ENCODE data around the gene GPATCH4. TPM values are rescaled to one million over a fixed set of nuclear protein-coding genes. Genes with fewer than 3 reads are reported as not detected.
A peak's percentile ranks its signal among the peaks of the same experiment; 100 is the strongest.

The GPATCH4 gene
- total RNA-seq, 1 donor from 2014 or later = 26.2 TPM

DNA sequence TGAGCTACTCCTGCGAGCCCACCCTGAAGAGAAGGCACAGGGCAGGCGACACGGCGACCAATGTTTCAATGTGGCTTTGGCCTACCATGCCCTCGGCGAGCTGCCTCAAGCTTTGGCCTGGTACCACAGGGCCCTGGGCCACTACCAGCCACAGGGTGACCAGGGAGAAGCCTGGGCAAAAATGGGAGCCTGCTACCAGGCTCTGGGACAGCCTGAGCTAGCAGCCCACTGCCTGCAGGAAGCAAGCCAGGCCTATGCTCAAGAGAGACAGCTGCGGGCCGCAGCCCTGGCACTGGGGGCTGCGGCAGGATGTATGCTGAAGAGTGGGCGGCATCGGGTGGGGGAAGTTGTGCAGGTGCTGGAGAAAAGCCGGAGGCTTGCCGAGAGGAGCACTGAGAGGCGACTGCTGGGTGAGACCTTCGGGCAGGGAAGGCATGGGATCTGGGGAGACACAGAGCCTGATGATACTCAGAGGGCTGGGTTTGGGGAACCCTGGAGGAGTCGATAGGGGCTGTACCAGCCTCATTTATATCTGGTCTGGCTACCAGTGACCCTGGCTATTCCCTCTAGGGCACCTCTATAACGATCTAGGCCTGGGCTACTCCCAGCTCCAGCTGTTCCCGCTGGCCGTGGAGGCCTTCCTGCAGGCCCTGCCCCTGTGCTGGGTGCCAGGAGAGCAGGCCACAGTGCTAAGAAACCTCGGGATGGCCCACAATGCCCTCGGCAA, 19.5 kb downstream of the GPATCH4 start:
- H3K9me3 Mint-ChIP-seq (ENCODE audit: low read depth) = no peaks in the 10 kb centered on the region

DNA sequence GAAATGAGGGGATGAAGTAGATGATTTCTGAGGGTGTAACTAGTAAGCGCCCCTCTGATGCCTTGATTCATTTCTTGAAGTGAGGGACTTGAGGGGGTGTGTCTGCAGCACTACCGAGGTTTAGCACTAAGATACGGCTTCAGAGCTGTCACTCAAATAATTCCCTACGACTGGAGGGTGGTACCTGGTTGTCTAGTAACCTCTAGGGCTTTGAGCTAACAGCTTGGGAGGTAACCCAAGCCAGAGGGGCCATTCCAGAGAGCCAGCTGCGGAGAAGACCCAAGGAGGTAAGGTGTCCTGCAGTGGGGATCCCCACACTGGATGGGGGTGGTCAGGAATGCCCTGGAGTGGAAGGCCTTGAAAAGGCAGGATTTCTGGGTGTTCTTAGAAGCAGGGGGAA, 21.8 kb downstream of the GPATCH4 start, which contains the start of gene TTC24:
Gene TTC24, plus strand, starts transcription at position 252 of the 400 bp plus-strand sequence. CDS start 1,642 bp downstream, outside the sequence.
- Mint-ChIP-seq H3K27me3 (peaks cover 6% of the 10 kb centered on the region), H3K9me3 (ENCODE audit: low read depth) (no peaks in the 10 kb centered on the region), H3K36me3 (ENCODE audit: insufficient read depth) (no peaks in the 10 kb centered on the region), H3K27ac (no peak within 1 kb of the TSS), H3K4me1 (ENCODE audit: low read depth) (peaks cover 5% of the 10 kb centered on the region), H3K4me3 (ENCODE audit: low read depth) (no peak within 1 kb of the TSS)
- TF ChIP-seq, protein P1, sequence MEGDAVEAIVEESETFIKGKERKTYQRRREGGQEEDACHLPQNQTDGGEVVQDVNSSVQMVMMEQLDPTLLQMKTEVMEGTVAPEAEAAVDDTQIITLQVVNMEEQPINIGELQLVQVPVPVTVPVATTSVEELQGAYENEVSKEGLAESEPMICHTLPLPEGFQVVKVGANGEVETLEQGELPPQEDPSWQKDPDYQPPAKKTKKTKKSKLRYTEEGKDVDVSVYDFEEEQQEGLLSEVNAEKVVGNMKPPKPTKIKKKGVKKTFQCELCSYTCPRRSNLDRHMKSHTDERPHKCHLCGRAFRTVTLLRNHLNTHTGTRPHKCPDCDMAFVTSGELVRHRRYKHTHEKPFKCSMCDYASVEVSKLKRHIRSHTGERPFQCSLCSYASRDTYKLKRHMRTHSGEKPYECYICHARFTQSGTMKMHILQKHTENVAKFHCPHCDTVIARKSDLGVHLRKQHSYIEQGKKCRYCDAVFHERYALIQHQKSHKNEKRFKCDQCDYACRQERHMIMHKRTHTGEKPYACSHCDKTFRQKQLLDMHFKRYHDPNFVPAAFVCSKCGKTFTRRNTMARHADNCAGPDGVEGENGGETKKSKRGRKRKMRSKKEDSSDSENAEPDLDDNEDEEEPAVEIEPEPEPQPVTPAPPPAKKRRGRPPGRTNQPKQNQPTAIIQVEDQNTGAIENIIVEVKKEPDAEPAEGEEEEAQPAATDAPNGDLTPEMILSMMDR (IDR thresholded peaks at IDR 0.05; ENCODE audit: unreplicated experiment) = no peak
- no peak for DNase-seq (ENCODE audit: low spot score, unreplicated experiment)

More for the DNA sequence above, 19.5 kb downstream of the GPATCH4 start:
- H3K27ac Mint-ChIP-seq = peak overlapping the region; percentile 45
- no peaks in the 10 kb centered on the region for H3K36me3 Mint-ChIP-seq (ENCODE audit: insufficient read depth)
- no peak for DNase-seq (ENCODE audit: low spot score, unreplicated experiment)
- H3K4me1 Mint-ChIP-seq (ENCODE audit: low read depth) = peaks cover 5% of the 10 kb centered on the region
- TF ChIP-seq, protein P1 (IDR thresholded peaks at IDR 0.05; ENCODE audit: unreplicated experiment) = no peak
- H3K4me3 Mint-ChIP-seq (ENCODE audit: low read depth) = no peak overlapping the region
- H3K27me3 Mint-ChIP-seq = peaks cover 11% of the 10 kb centered on the region

DNA sequence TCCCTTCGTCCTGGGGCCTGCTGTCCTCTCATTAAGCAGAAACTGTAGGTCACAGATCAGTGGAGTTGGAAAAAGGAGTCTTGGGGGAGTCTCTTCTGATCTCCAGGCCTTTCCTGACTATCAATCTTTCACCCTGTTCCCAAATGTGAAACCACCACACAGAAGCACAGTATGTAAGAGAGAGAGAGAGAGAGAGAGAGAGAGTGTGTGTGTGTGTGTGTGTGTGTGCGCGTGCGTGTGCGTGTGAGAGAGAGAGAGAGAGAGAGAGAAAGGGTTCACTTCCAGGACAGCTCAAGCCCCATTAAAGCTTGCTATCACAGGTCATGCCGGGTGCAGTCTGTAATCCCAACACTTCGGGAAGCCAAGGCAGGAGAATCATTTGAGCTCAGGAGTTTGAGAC, 23.2 kb downstream of the GPATCH4 start:
- Mint-ChIP-seq H3K36me3 (ENCODE audit: insufficient read depth) (no peaks in the 10 kb centered on the region), H3K27me3 (peaks cover 14% of the 10 kb centered on the region), H3K9me3 (ENCODE audit: low read depth) (no peaks in the 10 kb centered on the region), H3K4me1 (ENCODE audit: low read depth) (peaks cover 3% of the 10 kb centered on the region), H3K27ac (peak overlapping the region; percentile 9), H3K4me3 (ENCODE audit: low read depth) (no peak overlapping the region)
- DNase-seq (ENCODE audit: low spot score, unreplicated experiment) = no peak
- TF ChIP-seq, protein P1 (IDR thresholded peaks at IDR 0.05; ENCODE audit: unreplicated experiment) = no peak

DNA sequence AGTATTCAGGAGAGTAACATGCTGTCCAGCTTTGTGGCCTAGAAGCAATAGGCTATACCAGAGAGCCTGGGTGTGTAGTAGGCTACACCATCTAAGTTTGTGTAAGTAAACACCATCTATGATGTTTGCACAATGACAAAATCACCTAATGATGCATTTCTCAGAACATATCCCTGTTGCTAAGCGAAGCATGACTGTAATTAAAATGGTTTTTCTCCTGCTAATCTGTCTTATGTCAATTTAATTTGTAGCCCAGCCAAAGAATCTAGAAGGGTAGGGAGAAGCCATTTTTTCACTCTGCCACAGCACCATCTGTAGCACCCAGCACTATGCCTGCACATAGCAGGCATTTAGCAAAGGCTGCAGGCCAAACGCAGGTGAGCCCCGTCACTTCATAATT, 23.7 kb downstream of the GPATCH4 start:
- Mint-ChIP-seq H3K27ac (no peak overlapping the region), H3K27me3 (peaks cover 19% of the 10 kb centered on the region), H3K9me3 (ENCODE audit: low read depth) (no peaks in the 10 kb centered on the region), H3K4me3 (ENCODE audit: low read depth) (no peak overlapping the region), H3K36me3 (ENCODE audit: insufficient read depth) (no peaks in the 10 kb centered on the region), H3K4me1 (ENCODE audit: low read depth) (peaks cover 4% of the 10 kb centered on the region)
- TF ChIP-seq, protein P1 (IDR thresholded peaks at IDR 0.05; ENCODE audit: unreplicated experiment) = no peak
- DNase-seq (ENCODE audit: low spot score, unreplicated experiment) = no peak

DNA sequence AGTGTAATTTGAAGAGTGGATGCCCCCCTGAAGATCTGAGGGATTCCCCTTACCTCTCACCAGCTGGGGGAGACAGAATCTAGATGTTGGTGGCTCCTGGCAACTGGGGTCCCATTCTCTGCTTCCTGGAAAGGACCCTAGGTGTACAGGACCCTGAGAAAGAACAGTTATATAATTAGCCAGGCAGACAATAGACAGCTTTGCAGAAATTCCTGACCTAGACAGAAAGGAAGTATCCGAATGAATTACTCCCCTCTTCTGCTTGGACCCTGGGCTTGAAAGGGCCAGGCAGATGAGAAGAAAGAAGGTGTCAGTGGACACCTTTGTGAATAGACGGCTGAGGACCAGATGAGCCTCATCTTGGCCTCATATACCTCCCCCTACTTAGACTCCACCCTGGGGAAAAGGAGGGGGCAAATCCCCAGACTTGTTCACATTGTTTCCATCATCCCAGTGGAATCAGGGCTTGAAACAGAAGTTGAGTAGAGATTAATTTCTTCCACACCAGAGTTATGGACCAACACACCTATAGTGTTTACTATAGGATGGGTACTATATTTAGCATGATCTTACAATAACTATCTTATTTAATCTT, 27.1 kb downstream of the GPATCH4 start:
- peaks cover 5% of the 10 kb centered on the region for H3K36me3 Mint-ChIP-seq (ENCODE audit: insufficient read depth)
- no peak for DNase-seq (ENCODE audit: low spot score, unreplicated experiment)
- no peaks in the 10 kb centered on the region for H3K9me3 Mint-ChIP-seq (ENCODE audit: low read depth)
- peaks cover 21% of the 10 kb centered on the region for H3K4me1 Mint-ChIP-seq (ENCODE audit: low read depth)
- TF ChIP-seq, protein P1 (IDR thresholded peaks at IDR 0.05; ENCODE audit: unreplicated experiment) = no peak
- peaks cover 16% of the 10 kb centered on the region for H3K27me3 Mint-ChIP-seq
- no peak overlapping the region for H3K4me3 Mint-ChIP-seq (ENCODE audit: low read depth)
- H3K27ac Mint-ChIP-seq = no peak overlapping the region
